Stimulated activated CD8-positive, alpha-beta memory T cell treated with anti-CD3 and anti-CD28 coated beads, Interleukin-2, amount 100 ng/mL, for 48 hours (primary cell): ENCODE results near the gene CRYBG1.
"Not testable (repeated sequence)": the region's sequence is repeated elsewhere in the genome, so short reads cannot be mapped to it uniquely, and the experiment has no call there.

Experiments used
- DNase-seq, 2 donors: peaks; one replicate each; pipeline ENCODE4 v3.0.0-alpha.2; 2020; ENCODE audit warnings: low read depth in 2 of 2

Gene CRYBG1

GRCh38 chr6:106588937-106589336 is 228.4 kb downstream of the CRYBG1 start:
- not testable (repeated sequence) for DNase-seq

GRCh38 chr6:106591111-106591825 is 230.8 kb downstream of the CRYBG1 start:
- no peak for DNase-seq

GRCh38 chr6:106599440-106599839 is 238.9 kb downstream of the CRYBG1 start:
- no peak for DNase-seq

- DNase-seq = no peak
These were observed 239.8 kb downstream of the CRYBG1 start for GRCh38 chr6:106600329-106600728.

- DNase-seq = no peak
These were observed 247.7 kb downstream of the CRYBG1 start for GRCh38 chr6:106608080-106608668.

GRCh38 chr6:106609699-106610098 is 249.2 kb downstream of the CRYBG1 start:
- no peak for DNase-seq

GRCh38 chr6:106611030-106611429 is 250.5 kb downstream of the CRYBG1 start:
- DNase-seq = no peak

- no peak for DNase-seq
These were observed 252.3 kb downstream of the CRYBG1 start for GRCh38 chr6:106612671-106613416.

- no peak for DNase-seq
These were observed 253.1 kb downstream of the CRYBG1 start for GRCh38 chr6:106613590-106613989.

GRCh38 chr6:106614166-106614565 is 253.6 kb downstream of the CRYBG1 start:
- DNase-seq = no peak

- DNase-seq = no peak
These were observed 254.2 kb downstream of the CRYBG1 start for GRCh38 chr6:106614592-106615257.

- no peak for DNase-seq
These were observed 256.8 kb downstream of the CRYBG1 start for GRCh38 chr6:106617302-106617701.

GRCh38 chr6:106617857-106618256 is 257.3 kb downstream of the CRYBG1 start:
- DNase-seq = no peak

- DNase-seq = no peak
These were observed 257.8 kb downstream of the CRYBG1 start for GRCh38 chr6:106618324-106618723.

- no peak for DNase-seq
These were observed 258.7 kb downstream of the CRYBG1 start for GRCh38 chr6:106619223-106619622.

GRCh38 chr6:106620931-106621672 is 260.6 kb downstream of the CRYBG1 start:
- no peak for DNase-seq
